Thyroid gland (tissue), 4 donors: ENCODE data around the gene MAML1.

ENCODE experiments used
- POLR2A ChIP-seq, 2 donors: fragments of 450-650 bp; IDR thresholded peaks; one replicate each; pipeline ENCODE4 v1.6.1; 2017; ENCODE audit warnings: antibody characterized with exemption in 2 of 2, mild to moderate bottlenecking in 2 of 2, moderate library complexity in 1 of 2
- TF ChIP-seq, protein P1 (sequence below), 6 experiments: fragments of 200-600 bp in 3 of 6; fragments of 450-650 bp in 3 of 6; sonication (generic) in 3 of 6; IDR thresholded peaks; one replicate each; pipeline ENCODE4 v1.5.1; 2016 to 2019; ENCODE audit warnings: antibody characterized with exemption in 6 of 6, mild to moderate bottlenecking in 2 of 6, inconsistent platforms in 1 of 6, moderate library complexity in 1 of 6

GRCh38 chr5:179779826-179780225, 47.2 kb downstream of the MAML1 start:
- TF ChIP-seq POLR2A (IDR thresholded peaks at IDR 0.05), result no peak
- TF ChIP-seq, protein P1, sequence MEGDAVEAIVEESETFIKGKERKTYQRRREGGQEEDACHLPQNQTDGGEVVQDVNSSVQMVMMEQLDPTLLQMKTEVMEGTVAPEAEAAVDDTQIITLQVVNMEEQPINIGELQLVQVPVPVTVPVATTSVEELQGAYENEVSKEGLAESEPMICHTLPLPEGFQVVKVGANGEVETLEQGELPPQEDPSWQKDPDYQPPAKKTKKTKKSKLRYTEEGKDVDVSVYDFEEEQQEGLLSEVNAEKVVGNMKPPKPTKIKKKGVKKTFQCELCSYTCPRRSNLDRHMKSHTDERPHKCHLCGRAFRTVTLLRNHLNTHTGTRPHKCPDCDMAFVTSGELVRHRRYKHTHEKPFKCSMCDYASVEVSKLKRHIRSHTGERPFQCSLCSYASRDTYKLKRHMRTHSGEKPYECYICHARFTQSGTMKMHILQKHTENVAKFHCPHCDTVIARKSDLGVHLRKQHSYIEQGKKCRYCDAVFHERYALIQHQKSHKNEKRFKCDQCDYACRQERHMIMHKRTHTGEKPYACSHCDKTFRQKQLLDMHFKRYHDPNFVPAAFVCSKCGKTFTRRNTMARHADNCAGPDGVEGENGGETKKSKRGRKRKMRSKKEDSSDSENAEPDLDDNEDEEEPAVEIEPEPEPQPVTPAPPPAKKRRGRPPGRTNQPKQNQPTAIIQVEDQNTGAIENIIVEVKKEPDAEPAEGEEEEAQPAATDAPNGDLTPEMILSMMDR (IDR thresholded peaks at IDR 0.05), result no peak
